ENCODE data around the gene PADI2. TPM values are rescaled to one million over a fixed set of nuclear protein-coding genes. Genes with fewer than 3 reads are reported as not detected.
"Not testable (repeated sequence)": the region's sequence is repeated elsewhere in the genome, so short reads cannot be mapped to it uniquely, and the experiment has no call there.

Gene PADI2
- total and polyA plus RNA-seq, 12 donors = 0.20 to 0.88 (median 0.44) TPM; not detected in 2

GRCh38 chr1:17067465-17068240, 51.6 kb downstream of the PADI2 start:
- no peaks in the 10 kb centered on the region for H3K36me3 ChIP-seq (replicated peaks in 1 of 2)
- H3K4me3 ChIP-seq = no peak overlapping the region
- no peak overlapping the region for H3K27ac ChIP-seq
- no peaks in the 10 kb centered on the region for H3K9me3 ChIP-seq (replicated peaks in 1 of 3)
- 70 to 87% (median 80%) methylated on average over 10 of the region's 10 CpGs for WGBS, 4 donors
- H3K27me3 ChIP-seq = no peaks in the 10 kb centered on the region
- no peak for TF ChIP-seq POLR2A (IDR thresholded peaks at IDR 0.05)
- TF ChIP-seq CTCF (IDR thresholded peaks at IDR 0.05) = no peak
- peaks cover 0 to 6% of the 10 kb centered on the region in 2 donors for H3K4me1 ChIP-seq (replicated peaks in 1 of 2)
- intact Hi-C loops (cut with DNase I) = loop anchor here in 1 of 2 donors (2.0 kb wide), 1 partner anchor 165 kb away; no protein-coding TSS in a partner anchor
- no peak for DNase-seq

GRCh38 chr1:17067069-17067426, 52.2 kb downstream of the PADI2 start:
- no peak for DNase-seq
- Histone ChIP-seq H3K27me3 (no peaks in the 10 kb centered on the region), H3K9me3 (replicated peaks in 1 of 3) (no peaks in the 10 kb centered on the region), H3K36me3 (replicated peaks in 1 of 2) (no peaks in the 10 kb centered on the region), H3K27ac (no peak overlapping the region), H3K4me3 (no peak overlapping the region), H3K4me1 (replicated peaks in 1 of 2) (peaks cover 0 to 6% of the 10 kb centered on the region in 2 donors)
- TF ChIP-seq CTCF (IDR thresholded peaks at IDR 0.05) (no peak), POLR2A (IDR thresholded peaks at IDR 0.05) (no peak)
- intact Hi-C loops (cut with DNase I) = loop anchor here in 1 of 2 donors (2.0 kb wide), 1 partner anchor 166 kb away; no protein-coding TSS in a partner anchor
- WGBS, 4 donors = 73 to 82% (median 77%) methylated on average over 3 of the region's 3 CpGs

GRCh38 chr1:17066361-17067068, 52.7 kb downstream of the PADI2 start:
- TF ChIP-seq POLR2A (IDR thresholded peaks at IDR 0.05) (no peak), CTCF (IDR thresholded peaks at IDR 0.05) (no peak)
- H3K4me1 ChIP-seq (replicated peaks in 1 of 2) = peaks cover 0 to 6% of the 10 kb centered on the region in 2 donors
- intact Hi-C loops (cut with DNase I) = loop anchor here in 1 of 2 donors (2.0 kb wide), 1 partner anchor 166 kb away; no protein-coding TSS in a partner anchor
- no peak overlapping the region for H3K4me3 ChIP-seq
- H3K9me3 ChIP-seq (replicated peaks in 1 of 3) = no peaks in the 10 kb centered on the region
- H3K36me3 ChIP-seq (replicated peaks in 1 of 2) = no peaks in the 10 kb centered on the region
- 74 to 81% (median 80%) methylated on average over 11 of the region's 11 CpGs for WGBS, 4 donors
- H3K27ac ChIP-seq = no peak overlapping the region
- H3K27me3 ChIP-seq = no peaks in the 10 kb centered on the region
- no peak for DNase-seq

GRCh38 chr1:17065666-17066065, 53.6 kb downstream of the PADI2 start:
- intact Hi-C loops (cut with DNase I) = loop anchor here in 1 of 2 donors (2.0 kb wide), 1 partner anchor 167 kb away; no protein-coding TSS in a partner anchor
- Histone ChIP-seq H3K4me1 (replicated peaks in 1 of 2) (peaks cover 0 to 6% of the 10 kb centered on the region in 2 donors), H3K36me3 (replicated peaks in 1 of 2) (no peaks in the 10 kb centered on the region), H3K9me3 (replicated peaks in 1 of 3) (no peaks in the 10 kb centered on the region), H3K27ac (no peak overlapping the region), H3K4me3 (no peak overlapping the region), H3K27me3 (no peaks in the 10 kb centered on the region)
- WGBS, 4 donors = 76 to 83% (median 77%) methylated on average over 7 of the region's 7 CpGs
- no peak for TF ChIP-seq CTCF (IDR thresholded peaks at IDR 0.05)
- no peak for TF ChIP-seq POLR2A (IDR thresholded peaks at IDR 0.05)
- DNase-seq = no peak

- H3K4me3 ChIP-seq; DNase-seq; H3K27me3 ChIP-seq; H3K36me3 ChIP-seq (replicated peaks in 1 of 2); H3K4me1 ChIP-seq (replicated peaks in 1 of 2); H3K9me3 ChIP-seq (replicated peaks in 1 of 3): not testable (repeated sequence)
- H3K27ac ChIP-seq = peak overlapping the region in 3 of 5 donors; percentile 65 to 85 (median 73)
- WGBS, 4 donors = 65 to 83% (median 69%) methylated on average over 5 to 7 of the region's 7 CpGs
- intact Hi-C loops (cut with DNase I) = loop anchor here in 1 of 2 donors (5.0 kb wide), 1 partner anchor 275 kb away; no protein-coding TSS in a partner anchor
Measured at GRCh38 chr1:17062751-17063150, 56.5 kb downstream of the PADI2 start.
